Chondrocyte (in vitro differentiated cells): ENCODE data around the gene TFF2. TPM values are rescaled to one million over a fixed set of nuclear protein-coding genes. Genes with fewer than 3 reads are reported as not detected.

Source experiments
- DNase-seq: peaks from one replicate; pipeline ENCODE4 v3.0.0; 2021; ENCODE audit warnings: mixed read lengths, low spot score
- H3K27ac Mint-ChIP-seq: one replicate; pipeline ENCODE4 v1.8.0; 2021; ENCODE audit warnings: mild to moderate bottlenecking, moderate library complexity, mixed read lengths; ENCODE audit not compliant: unreplicated experiment
- H3K27me3 Mint-ChIP-seq: 2 replicates; pipeline ENCODE4 v1.8.0; 2021; ENCODE audit warnings: low read depth, mixed read lengths
- H3K36me3 Mint-ChIP-seq: 2 replicates; pipeline ENCODE4 v1.8.0; 2021; ENCODE audit warnings: low read depth, mixed read lengths
- H3K4me1 Mint-ChIP-seq: 2 replicates; pipeline ENCODE4 v1.8.0; 2021; ENCODE audit warnings: low read depth, mild to moderate bottlenecking, mixed read lengths
- H3K4me3 Mint-ChIP-seq: one replicate; pipeline ENCODE4 v1.8.0; 2021; ENCODE audit warnings: mild to moderate bottlenecking, moderate library complexity, mixed read lengths; ENCODE audit not compliant: unreplicated experiment
- H3K9me3 Mint-ChIP-seq: 2 replicates; pipeline ENCODE4 v1.8.0; 2021; ENCODE audit warnings: low read depth, mixed read lengths
- total RNA-seq: library from RNA; stranded (reverse); gene quantifications from 3 replicates; pipeline ENCODE4 v1.2.1, GENCODE V29; 2021
- TF ChIP-seq, protein P1 (sequence below): fragments of 200-600 bp; sonication (generic); IDR thresholded peaks from 2 replicates; pipeline ENCODE4 v1.5.0; 2021; ENCODE audit warnings: antibody characterized with exemption, mild to moderate bottlenecking, moderate library complexity

TFF2 gene
- total RNA-seq, 1 donor from 2014 or later, result not detected

DNA sequence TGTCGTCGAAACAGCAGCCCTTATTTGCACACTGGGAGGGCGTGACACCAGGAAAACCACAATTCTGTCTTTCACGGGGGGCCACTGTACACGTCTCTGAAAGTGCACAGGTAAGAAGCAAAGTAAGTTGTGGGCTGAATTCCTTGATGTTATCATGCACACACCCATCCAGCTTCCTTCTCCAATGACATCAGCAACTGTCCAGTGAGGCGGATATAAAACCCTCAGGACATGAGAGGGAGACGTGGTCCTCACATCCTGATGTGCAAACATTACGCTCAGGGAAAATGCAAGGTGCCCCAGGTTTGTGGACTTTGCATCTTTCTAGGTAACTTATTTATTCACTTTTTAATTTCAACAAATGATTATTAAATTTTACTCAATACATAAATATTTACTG, 12.5 kb upstream of the TFF2 start:
- DNase-seq, result no peak
- no peaks in the 10 kb centered on the region for H3K4me1 Mint-ChIP-seq
- TF ChIP-seq, protein P1, sequence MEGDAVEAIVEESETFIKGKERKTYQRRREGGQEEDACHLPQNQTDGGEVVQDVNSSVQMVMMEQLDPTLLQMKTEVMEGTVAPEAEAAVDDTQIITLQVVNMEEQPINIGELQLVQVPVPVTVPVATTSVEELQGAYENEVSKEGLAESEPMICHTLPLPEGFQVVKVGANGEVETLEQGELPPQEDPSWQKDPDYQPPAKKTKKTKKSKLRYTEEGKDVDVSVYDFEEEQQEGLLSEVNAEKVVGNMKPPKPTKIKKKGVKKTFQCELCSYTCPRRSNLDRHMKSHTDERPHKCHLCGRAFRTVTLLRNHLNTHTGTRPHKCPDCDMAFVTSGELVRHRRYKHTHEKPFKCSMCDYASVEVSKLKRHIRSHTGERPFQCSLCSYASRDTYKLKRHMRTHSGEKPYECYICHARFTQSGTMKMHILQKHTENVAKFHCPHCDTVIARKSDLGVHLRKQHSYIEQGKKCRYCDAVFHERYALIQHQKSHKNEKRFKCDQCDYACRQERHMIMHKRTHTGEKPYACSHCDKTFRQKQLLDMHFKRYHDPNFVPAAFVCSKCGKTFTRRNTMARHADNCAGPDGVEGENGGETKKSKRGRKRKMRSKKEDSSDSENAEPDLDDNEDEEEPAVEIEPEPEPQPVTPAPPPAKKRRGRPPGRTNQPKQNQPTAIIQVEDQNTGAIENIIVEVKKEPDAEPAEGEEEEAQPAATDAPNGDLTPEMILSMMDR, result no peak
- H3K9me3 Mint-ChIP-seq, result no peaks in the 10 kb centered on the region
- H3K4me3 Mint-ChIP-seq, result no peak overlapping the region
- no peaks in the 10 kb centered on the region for H3K36me3 Mint-ChIP-seq
- H3K27ac Mint-ChIP-seq, result no peak overlapping the region
- peaks cover 32% of the 10 kb centered on the region for H3K27me3 Mint-ChIP-seq

DNA sequence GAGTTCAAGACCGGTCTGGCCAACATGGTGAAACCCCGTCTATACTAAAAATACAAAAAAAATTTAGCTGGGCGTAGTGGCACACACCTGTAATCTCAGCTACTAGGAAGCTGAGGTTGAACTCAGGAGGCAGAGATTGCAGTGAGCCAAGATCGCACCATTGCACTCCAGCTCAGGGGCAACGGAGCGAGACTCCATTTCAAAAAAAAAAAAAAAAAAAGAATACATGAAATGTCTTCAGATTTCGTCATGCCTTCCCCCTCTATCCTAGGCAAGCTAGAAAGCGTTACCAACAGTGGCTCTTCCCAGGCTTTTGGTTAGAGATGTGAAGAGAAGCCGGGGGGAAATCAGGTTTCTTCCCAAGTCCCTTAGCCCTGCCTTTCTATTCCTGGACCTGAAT, 11.9 kb upstream of the TFF2 start:
- TF ChIP-seq, protein P1, result no peak
- Mint-ChIP-seq H3K4me1 (no peaks in the 10 kb centered on the region), H3K4me3 (no peak overlapping the region), H3K27ac (no peak overlapping the region), H3K36me3 (no peaks in the 10 kb centered on the region), H3K9me3 (no peaks in the 10 kb centered on the region), H3K27me3 (peaks cover 32% of the 10 kb centered on the region)
- DNase-seq, result no peak

GRCh38 chr21:42362198-42362597, 11.4 kb upstream of the TFF2 start:
- TF ChIP-seq, protein P1, result no peak
- Mint-ChIP-seq H3K9me3 (no peaks in the 10 kb centered on the region), H3K27ac (no peak overlapping the region), H3K4me3 (no peak overlapping the region), H3K36me3 (no peaks in the 10 kb centered on the region), H3K27me3 (peaks cover 34% of the 10 kb centered on the region), H3K4me1 (no peaks in the 10 kb centered on the region)
- DNase-seq, result peak; percentile 58

DNA sequence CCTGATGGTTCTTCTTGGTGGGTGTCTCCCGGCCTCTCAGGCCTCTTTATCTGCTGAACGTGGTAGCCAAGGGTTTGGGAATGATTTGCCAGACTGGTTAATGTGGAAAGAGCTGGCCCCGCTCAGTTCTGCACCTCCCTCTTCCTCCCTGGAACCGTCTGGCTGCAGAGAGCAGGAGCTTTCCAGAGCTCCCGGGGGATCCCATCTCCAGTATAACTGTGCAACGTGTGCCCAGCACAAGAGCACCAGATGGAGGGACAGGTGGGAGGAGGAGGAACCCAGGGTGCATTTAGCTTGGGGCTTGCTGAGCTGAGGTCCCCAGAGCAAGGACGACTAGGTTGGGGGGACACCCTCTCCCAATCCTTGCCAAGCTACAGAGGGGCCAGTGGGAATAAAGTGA, 10.5 kb upstream of the TFF2 start:
- peaks cover 34% of the 10 kb centered on the region for H3K27me3 Mint-ChIP-seq
- H3K9me3 Mint-ChIP-seq, result no peaks in the 10 kb centered on the region
- no peak overlapping the region for H3K4me3 Mint-ChIP-seq
- H3K36me3 Mint-ChIP-seq, result no peaks in the 10 kb centered on the region
- H3K4me1 Mint-ChIP-seq, result no peaks in the 10 kb centered on the region
- H3K27ac Mint-ChIP-seq, result no peak overlapping the region
- TF ChIP-seq, protein P1, result no peak
- peak; percentile 34 for DNase-seq

DNA sequence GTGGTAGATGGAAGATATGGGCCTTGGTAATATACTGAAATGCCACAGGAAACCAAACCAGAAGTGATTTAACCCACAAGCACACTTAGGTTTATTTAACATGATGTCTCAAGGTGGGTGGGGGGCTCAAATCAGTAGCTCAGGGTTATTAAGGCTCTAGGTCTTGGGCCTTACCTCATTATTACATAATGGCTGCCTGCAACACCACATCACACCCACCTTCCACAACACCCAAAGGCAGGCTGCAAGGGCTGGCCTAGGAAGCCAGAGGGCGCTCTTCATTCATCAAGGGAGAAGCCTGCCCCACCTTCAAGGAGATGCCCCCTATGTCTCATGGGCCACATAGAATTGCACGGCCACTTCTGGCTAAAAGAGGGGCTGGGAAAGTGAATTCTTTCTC, 9.5 kb upstream of the TFF2 start:
- peaks cover 5% of the 10 kb centered on the region for H3K9me3 Mint-ChIP-seq
- DNase-seq, result no peak
- TF ChIP-seq, protein P1, result peak; percentile 21
- peaks cover 37% of the 10 kb centered on the region for H3K27me3 Mint-ChIP-seq
- no peaks in the 10 kb centered on the region for H3K36me3 Mint-ChIP-seq
- H3K27ac Mint-ChIP-seq, result no peak overlapping the region
- no peaks in the 10 kb centered on the region for H3K4me1 Mint-ChIP-seq
- H3K4me3 Mint-ChIP-seq, result no peak overlapping the region
